Right lobe of liver (tissue), 4 donors: ENCODE results near the gene PRSS16.

Experiments
- POLR2A ChIP-seq: fragments of 450-650 bp; IDR thresholded peaks from one replicate; pipeline ENCODE4 v1.6.1; 2017; ENCODE audit warnings: antibody characterized with exemption, mild to moderate bottlenecking
- TF ChIP-seq, protein P1 (sequence below), 4 donors: fragments of 200-600 bp in 3 of 4; fragments of 450-650 bp in 1 of 4; IDR thresholded peaks; one replicate each; pipeline versions ENCODE4 v1.5.1 to v1.8.0; 2016 to 2022; ENCODE audit warnings: antibody characterized with exemption in 4 of 4, mild to moderate bottlenecking in 2 of 4
- donor health status: DM: no; HTN: no; CAD: no.
- donor health status: DM: no; HTN: no; CAD: no.
- donor health status: DM: no; HTN: yes; CAD: no.

DNA sequence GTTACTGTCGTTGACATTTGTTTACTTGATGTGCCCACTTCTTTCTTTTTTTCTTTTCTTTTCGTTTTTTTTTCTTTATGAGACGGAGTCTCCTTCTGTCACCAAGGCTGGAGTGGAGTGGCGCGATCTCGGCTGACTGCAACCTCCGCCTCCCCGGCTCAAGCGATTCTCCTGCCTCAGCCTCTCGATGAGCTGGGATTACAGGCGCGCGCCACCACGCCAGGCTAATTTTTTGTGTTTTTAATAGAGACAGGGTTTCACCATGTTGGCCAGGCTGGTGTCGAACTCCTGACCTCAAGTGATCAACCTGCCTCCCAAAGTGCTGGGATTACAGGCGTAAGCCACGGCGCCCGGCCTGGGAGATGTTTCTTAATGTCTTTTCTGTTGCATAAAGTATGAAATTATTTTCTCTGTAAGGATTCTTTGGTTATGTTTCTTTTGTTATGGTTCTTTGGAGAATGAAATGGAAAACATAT, 33.3 kb upstream of the PRSS16 start:
- TF ChIP-seq, protein P1, sequence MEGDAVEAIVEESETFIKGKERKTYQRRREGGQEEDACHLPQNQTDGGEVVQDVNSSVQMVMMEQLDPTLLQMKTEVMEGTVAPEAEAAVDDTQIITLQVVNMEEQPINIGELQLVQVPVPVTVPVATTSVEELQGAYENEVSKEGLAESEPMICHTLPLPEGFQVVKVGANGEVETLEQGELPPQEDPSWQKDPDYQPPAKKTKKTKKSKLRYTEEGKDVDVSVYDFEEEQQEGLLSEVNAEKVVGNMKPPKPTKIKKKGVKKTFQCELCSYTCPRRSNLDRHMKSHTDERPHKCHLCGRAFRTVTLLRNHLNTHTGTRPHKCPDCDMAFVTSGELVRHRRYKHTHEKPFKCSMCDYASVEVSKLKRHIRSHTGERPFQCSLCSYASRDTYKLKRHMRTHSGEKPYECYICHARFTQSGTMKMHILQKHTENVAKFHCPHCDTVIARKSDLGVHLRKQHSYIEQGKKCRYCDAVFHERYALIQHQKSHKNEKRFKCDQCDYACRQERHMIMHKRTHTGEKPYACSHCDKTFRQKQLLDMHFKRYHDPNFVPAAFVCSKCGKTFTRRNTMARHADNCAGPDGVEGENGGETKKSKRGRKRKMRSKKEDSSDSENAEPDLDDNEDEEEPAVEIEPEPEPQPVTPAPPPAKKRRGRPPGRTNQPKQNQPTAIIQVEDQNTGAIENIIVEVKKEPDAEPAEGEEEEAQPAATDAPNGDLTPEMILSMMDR (IDR thresholded peaks at IDR 0.05), result no peak
- no peak for TF ChIP-seq POLR2A
